ENCODE data around the gene PODXL2. TPM values are rescaled to one million over a fixed set of nuclear protein-coding genes. Genes with fewer than 3 reads are reported as not detected.
A peak's percentile ranks its signal among the peaks of the same experiment; 100 is the strongest.

PODXL2 gene
- total RNA-seq, 1 donor, result 0.86 TPM

DNA sequence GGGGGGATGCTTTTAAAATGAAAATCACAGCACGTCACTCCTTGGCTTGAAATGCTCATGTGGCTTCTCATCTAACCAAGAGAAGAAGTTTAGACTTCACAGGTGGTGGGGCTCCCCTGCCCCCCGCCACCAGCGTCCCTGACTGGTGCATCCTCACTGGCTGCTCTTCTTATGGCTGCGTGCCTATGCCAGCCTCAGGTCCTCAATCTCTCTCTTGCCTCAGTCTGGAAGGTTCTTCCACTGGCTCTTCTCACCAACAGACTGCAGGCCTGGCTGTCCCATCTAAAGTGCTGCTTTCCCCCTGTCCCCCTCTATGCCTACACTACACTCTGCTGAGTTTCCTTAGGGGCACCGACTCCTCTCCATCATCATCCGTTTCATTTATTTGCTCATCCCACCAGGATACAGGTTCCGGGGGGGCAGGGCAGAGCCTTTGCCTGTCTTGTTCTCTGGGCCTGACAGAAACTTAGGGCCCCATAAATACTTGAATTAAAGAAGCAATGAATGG, 64.4 kb downstream of the PODXL2 start:
- TF ChIP-seq, protein P1, sequence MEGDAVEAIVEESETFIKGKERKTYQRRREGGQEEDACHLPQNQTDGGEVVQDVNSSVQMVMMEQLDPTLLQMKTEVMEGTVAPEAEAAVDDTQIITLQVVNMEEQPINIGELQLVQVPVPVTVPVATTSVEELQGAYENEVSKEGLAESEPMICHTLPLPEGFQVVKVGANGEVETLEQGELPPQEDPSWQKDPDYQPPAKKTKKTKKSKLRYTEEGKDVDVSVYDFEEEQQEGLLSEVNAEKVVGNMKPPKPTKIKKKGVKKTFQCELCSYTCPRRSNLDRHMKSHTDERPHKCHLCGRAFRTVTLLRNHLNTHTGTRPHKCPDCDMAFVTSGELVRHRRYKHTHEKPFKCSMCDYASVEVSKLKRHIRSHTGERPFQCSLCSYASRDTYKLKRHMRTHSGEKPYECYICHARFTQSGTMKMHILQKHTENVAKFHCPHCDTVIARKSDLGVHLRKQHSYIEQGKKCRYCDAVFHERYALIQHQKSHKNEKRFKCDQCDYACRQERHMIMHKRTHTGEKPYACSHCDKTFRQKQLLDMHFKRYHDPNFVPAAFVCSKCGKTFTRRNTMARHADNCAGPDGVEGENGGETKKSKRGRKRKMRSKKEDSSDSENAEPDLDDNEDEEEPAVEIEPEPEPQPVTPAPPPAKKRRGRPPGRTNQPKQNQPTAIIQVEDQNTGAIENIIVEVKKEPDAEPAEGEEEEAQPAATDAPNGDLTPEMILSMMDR (IDR thresholded peaks at IDR 0.05; ENCODE audit: insufficient read depth, low read depth, low read length), result no peak
- no peak for DNase-seq (ENCODE audit: low read depth)
- no peak overlapping the region for H3K4me3 ChIP-seq (ENCODE audit: low read depth, low read length)

DNA sequence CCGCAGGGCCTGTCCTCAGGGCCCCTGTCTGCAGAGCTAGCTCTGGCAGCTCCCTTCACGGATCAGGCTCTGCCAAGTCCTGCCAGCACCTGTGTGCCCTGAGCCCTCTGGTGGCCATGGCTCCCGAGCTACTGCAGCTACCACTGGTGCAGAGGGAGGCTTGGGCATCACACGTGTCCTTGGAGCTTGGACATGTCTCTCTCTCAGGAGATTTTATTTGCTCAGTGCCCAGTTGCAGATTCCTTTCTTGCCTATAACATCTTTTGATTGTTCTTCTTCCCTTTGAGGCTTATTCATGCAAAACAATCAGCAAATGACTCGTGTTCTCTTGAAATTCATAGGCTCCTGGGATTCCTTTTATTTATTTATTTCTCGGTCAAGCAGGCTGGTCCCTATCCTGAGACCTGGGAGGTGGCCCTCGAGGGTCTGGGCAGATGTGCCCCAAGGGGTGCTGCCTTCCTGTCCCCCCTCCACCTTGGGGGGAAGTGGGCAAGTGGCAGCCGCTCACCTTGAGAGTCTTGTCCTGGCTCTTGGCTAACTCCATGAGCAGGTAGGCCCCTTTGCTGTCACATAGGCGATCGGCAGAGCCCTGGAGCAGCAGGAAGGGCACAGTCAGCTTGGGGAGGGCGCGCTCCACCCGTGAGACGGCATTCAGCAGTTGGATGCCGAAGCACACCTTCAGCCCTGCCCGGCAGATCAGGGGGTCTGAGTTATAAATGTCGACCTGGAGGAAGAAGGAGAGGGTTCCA, 65.7 kb downstream of the PODXL2 start:
- no peak for DNase-seq (ENCODE audit: low read depth)
- no peak overlapping the region for H3K4me3 ChIP-seq (ENCODE audit: low read depth, low read length)
- TF ChIP-seq, protein P1 (IDR thresholded peaks at IDR 0.05; ENCODE audit: insufficient read depth, low read depth, low read length), result no peak

DNA sequence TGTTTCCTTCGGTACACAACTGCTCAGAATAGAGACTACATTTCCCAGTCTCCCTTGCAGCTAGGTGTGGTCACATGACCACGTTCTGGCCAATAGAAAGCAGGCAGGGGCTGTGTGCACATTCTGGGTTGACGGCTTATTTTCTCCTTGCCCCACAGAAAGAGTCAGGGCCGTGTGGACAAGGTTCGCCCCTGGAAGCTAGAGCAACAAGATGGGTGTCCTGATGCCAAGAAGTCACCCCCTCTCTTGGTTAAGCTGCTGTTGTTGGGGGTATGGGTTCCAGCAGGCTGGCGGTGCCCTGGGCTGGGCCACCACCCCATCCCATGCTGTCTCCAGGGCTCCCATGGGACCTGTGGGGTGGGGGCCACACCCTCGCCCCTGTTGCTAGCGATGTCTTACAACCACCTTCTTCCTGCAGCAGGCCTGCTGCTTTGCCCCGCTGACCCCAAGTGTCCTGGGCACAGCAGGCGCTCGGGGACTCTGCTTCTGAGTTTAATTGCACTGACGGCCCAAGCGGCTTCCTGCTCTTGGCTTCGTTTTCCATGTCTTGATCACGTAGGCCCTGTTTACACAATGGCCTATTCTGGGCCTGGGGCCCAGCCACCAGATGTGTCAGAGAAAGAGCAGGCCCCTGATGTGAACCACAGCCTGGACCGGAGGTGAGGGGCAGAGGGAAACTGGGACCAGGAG, 68.7 kb downstream of the PODXL2 start:
- TF ChIP-seq, protein P1 (IDR thresholded peaks at IDR 0.05; ENCODE audit: insufficient read depth, low read depth, low read length), result no peak
- H3K4me3 ChIP-seq (ENCODE audit: low read depth, low read length), result peak overlapping the region; percentile 10
- DNase-seq (ENCODE audit: low read depth), result peak; percentile 81

DNA sequence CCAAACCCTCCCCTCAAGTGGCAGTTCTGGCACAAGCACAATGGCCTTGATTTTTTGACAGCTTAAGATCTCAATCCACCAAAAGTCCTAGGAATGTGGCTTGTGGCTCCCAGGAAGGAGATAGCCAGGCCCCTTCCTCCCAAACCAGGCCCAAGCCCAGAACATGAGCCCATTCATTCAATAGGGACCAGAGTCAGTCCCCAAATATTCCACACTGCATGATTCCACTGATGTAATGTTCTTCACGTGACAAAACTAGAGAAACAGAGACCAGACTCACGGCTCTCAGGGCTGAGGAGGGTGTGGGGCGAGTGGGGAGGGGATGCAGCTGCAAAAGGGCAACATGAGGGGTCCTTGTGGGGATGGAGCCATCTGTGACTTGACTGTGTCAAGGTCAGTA, 69.3 kb downstream of the PODXL2 start:
- TF ChIP-seq, protein P1 (IDR thresholded peaks at IDR 0.05; ENCODE audit: insufficient read depth, low read depth, low read length), result no peak
- DNase-seq (ENCODE audit: low read depth), result no peak
- H3K4me3 ChIP-seq (ENCODE audit: low read depth, low read length), result no peak overlapping the region

DNA sequence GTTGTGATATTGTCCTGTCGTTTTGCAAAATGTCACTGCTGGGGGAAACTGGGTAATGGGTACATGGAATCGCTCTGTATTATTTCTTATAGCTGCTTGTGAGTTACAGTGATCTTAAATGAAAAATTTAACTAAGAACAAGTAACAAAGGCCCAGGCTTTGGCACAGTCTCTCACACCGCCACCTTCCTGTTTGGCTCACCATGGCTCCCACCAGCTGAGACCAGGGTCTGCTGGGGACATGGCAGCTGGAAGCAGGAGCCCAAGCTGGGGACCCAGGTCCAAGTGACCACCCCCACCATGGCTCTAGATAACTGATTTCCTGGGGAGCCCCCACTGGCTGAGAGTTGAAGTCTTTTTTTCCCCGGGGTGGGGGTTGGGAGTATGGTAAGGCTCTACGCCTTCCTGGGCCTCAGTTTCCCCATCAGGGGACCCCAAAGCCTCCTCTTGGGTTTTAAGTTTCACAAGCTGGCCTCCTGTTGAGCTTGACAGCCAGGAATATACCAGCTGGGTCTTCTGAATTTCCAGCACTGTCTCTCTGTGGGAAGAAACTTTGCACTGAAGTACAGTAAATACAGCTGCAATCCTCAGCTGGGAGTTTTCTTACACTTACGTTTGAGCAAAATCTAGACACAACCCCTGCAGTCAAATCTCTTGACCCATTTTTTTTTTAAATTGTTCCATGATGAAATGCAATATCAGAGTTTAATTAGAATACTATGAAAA, 69.9 kb downstream of the PODXL2 start:
- TF ChIP-seq, protein P1 (IDR thresholded peaks at IDR 0.05; ENCODE audit: insufficient read depth, low read depth, low read length), result no peak
- DNase-seq (ENCODE audit: low read depth), result peak; percentile 31
- no peak overlapping the region for H3K4me3 ChIP-seq (ENCODE audit: low read depth, low read length)

DNA sequence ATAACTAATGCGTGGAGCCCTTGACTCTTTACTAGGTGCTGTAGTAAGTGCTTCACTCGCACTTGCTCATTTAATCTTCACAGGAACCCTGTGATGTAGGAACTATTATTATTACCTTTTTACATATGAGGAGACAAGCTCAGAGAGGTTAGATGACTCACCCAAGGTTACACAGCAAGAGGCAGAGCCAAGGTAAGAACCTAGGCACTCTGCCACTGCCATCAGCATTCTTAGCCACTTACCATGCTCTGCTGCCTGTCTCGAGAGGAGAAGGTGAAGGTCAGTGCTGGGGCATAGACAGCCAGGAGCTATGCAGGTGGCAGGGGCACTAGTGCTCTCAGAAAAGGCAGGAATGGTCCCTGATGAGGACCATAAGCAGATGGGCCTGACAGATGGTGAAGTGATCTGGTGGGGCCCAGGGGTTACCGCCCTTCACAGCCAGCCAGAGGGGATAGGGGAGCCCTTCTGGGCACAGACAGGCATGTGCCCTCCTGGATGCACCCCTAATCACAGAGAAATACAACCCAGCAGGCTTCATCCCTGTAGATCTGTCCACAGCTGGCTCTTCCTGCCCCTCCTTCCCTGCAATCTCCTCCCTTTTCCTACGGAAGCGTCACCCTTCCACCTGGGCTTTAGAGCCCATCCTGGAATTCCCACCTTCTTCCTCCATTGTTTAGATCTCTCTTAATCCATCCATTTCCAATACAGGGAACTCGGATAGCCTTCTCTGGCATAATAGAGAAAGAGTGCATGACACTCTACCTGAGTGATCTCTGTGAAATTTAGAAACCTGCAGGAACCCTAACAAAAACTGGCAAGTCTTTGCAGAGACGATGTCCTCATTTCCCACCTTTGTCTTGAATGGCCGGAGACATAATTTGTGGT, 70.7 kb downstream of the PODXL2 start:
- DNase-seq (ENCODE audit: low read depth), result no peak
- TF ChIP-seq, protein P1 (IDR thresholded peaks at IDR 0.05; ENCODE audit: insufficient read depth, low read depth, low read length), result no peak
- no peak overlapping the region for H3K4me3 ChIP-seq (ENCODE audit: low read depth, low read length)

Measured in fibroblast of villous mesenchyme (primary cell).